Hepatocyte (in vitro differentiated cells): Measurements from ENCODE around the gene HNRNPF. TPM values are rescaled to one million over a fixed set of nuclear protein-coding genes. Genes with fewer than 3 reads are reported as not detected.
"Not testable (repeated sequence)": the region's sequence is repeated elsewhere in the genome, so short reads cannot be mapped to it uniquely, and the experiment has no call there.

Source experiments
- DNase-seq: peaks from one replicate; pipeline ENCODE4 v3.0.0-alpha.2; 2016; ENCODE audit warnings: low spot score
- H2AFZ ChIP-seq: fragments of 200-600 bp; sonication (generic); 2 replicates; pipeline ENCODE4 v1.6.0; 2016; ENCODE audit warnings: antibody characterized with exemption, mild to moderate bottlenecking
- H3K27ac ChIP-seq: fragments of 200-600 bp; sonication (generic); 2 replicates; pipeline ENCODE4 v1.5.1; 2016; ENCODE audit warnings: mild to moderate bottlenecking
- H3K27me3 ChIP-seq: fragments of 200-600 bp; sonication (generic); 2 replicates; pipeline ENCODE4 v1.6.1; 2016
- H3K36me3 ChIP-seq: fragments of 200-600 bp; sonication (generic); replicated peaks from 2 replicates; pipeline ENCODE4 v1.5.1; 2016; ENCODE audit warnings: low read depth; ENCODE audit not compliant: insufficient read depth
- H3K4me1 ChIP-seq: fragments of 200-600 bp; sonication (generic); 2 replicates; pipeline ENCODE4 v1.5.1; 2016; ENCODE audit warnings: mild to moderate bottlenecking, moderate library complexity; ENCODE audit not compliant: insufficient read depth
- H3K4me2 ChIP-seq: fragments of 200-600 bp; sonication (generic); 2 replicates; pipeline ENCODE4 v1.6.0; 2016
- H3K4me3 ChIP-seq: fragments of 200-600 bp; sonication (generic); 2 replicates; pipeline ENCODE4 v1.5.1; 2016; ENCODE audit warnings: mild to moderate bottlenecking
- H3K79me2 ChIP-seq: fragments of 200-600 bp; sonication (generic); 2 replicates; pipeline ENCODE4 v1.6.0; 2017; ENCODE audit warnings: mild to moderate bottlenecking
- H3K9me2 ChIP-seq: fragments of 200-600 bp; sonication (generic); replicated peaks from 2 replicates; pipeline ENCODE4 v1.6.0; 2017; ENCODE audit warnings: mild to moderate bottlenecking; ENCODE audit not compliant: insufficient read depth
- H3K9me3 ChIP-seq: fragments of 200-600 bp; sonication (generic); 2 replicates; pipeline ENCODE4 v1.5.1; 2016; ENCODE audit warnings: low read depth, mild to moderate bottlenecking
- H4K20me1 ChIP-seq: fragments of 200-600 bp; sonication (generic); 2 replicates; pipeline ENCODE4 v1.6.0; 2016; ENCODE audit warnings: mild to moderate bottlenecking; ENCODE audit not compliant: insufficient read depth, poor library complexity, severe bottlenecking
- EZH2 ChIP-seq: fragments of 200-600 bp; sonication (generic); IDR thresholded peaks from 2 replicates; pipeline ENCODE4 v1.6.1; 2016; ENCODE audit warnings: antibody characterized with exemption, mild to moderate bottlenecking, borderline replicate concordance
- EZH2phosphoT487 ChIP-seq: fragments of 200-600 bp; sonication (generic); IDR thresholded peaks from one replicate; pipeline ENCODE4 v1.6.1; 2018; ENCODE audit warnings: antibody characterized with exemption, mild to moderate bottlenecking, low read depth, moderate library complexity; ENCODE audit not compliant: unreplicated experiment, severe bottlenecking
- WGBS: methylation state at CpG from one replicate; pipeline ENCODE4 v1.1.6; 2016; ENCODE audit warnings: low lambda C conversion rate; ENCODE audit errors: missing lambda C conversion rate; 5-methylcytosine and 5-hydroxymethylcytosine counted together
- polyA plus RNA-seq: library from polyadenylated mRNA; unstranded; fragments of >200 nt; fragmentation: Nextera tagmentation; extraction: Ambion mirVana; gene quantifications from 2 replicates; pipeline ENCODE4 v1.2.1, GENCODE V29; 2016
- total RNA-seq: library from RNA; depleted of rRNA; stranded (reverse); fragments of >200 nt; gene quantifications from 2 replicates; pipeline ENCODE4 v1.2.3, GENCODE V29; 2014
- TF ChIP-seq, protein P1 (sequence below): fragments of 200-600 bp; sonication (generic); IDR thresholded peaks from 2 replicates; pipeline ENCODE4 v1.5.1; 2016; ENCODE audit warnings: antibody characterized with exemption, mild to moderate bottlenecking; ENCODE audit not compliant: poor library complexity

HNRNPF gene
- total and polyA plus RNA-seq, 2 experiments from 2014 or later: 134 to 217 TPM

DNA sequence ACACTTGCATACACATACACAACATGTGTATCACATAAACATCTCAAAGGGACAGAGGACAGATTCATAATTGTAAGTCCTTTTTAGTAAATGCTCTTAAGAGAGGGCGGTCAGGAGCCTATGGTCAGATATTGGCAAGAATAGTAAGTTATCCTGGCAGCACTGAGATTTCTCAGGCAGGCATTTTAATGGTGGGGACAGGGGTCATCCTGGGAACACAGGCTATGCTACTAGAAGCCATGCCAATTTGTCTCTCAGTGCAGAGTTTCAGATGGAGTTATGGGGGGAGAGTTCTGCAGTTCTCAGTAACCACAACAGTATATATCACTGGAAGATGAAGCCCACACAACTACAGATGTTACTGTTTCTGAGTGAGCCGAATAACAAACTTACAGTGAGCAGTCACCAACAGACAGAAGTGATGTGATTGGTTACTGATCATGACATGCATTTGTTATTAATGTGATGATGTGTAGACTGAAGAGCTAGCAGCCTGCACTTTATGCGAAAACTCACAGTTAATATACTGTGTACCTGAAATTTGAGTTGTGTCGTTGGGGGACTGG, 44.4 kb upstream of the HNRNPF start:
- TF ChIP-seq, protein P1, sequence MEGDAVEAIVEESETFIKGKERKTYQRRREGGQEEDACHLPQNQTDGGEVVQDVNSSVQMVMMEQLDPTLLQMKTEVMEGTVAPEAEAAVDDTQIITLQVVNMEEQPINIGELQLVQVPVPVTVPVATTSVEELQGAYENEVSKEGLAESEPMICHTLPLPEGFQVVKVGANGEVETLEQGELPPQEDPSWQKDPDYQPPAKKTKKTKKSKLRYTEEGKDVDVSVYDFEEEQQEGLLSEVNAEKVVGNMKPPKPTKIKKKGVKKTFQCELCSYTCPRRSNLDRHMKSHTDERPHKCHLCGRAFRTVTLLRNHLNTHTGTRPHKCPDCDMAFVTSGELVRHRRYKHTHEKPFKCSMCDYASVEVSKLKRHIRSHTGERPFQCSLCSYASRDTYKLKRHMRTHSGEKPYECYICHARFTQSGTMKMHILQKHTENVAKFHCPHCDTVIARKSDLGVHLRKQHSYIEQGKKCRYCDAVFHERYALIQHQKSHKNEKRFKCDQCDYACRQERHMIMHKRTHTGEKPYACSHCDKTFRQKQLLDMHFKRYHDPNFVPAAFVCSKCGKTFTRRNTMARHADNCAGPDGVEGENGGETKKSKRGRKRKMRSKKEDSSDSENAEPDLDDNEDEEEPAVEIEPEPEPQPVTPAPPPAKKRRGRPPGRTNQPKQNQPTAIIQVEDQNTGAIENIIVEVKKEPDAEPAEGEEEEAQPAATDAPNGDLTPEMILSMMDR: no peak
- TF ChIP-seq EZH2phosphoT487: no peak
- TF ChIP-seq EZH2: no peak
- no peaks in the 10 kb centered on the region for H3K9me2 ChIP-seq
- peaks cover 7% of the 10 kb centered on the region for H3K4me1 ChIP-seq
- no peaks in the 10 kb centered on the region for H3K27me3 ChIP-seq
- H4K20me1 ChIP-seq: no peaks in the 10 kb centered on the region
- H3K4me2 ChIP-seq: no peak overlapping the region
- no peak overlapping the region for H3K4me3 ChIP-seq
- no peaks in the 10 kb centered on the region for H3K36me3 ChIP-seq
- no peak overlapping the region for H2AFZ ChIP-seq
- no peaks in the 10 kb centered on the region for H3K79me2 ChIP-seq
- 90% methylated on average over 4 of the region's 4 CpGs for WGBS
- H3K27ac ChIP-seq: no peak overlapping the region
- no peak for DNase-seq
- H3K9me3 ChIP-seq: no peaks in the 10 kb centered on the region

- Histone ChIP-seq H3K4me1 (peaks cover 7% of the 10 kb centered on the region), H3K27me3 (no peaks in the 10 kb centered on the region), H3K9me3 (no peaks in the 10 kb centered on the region), H3K79me2 (no peaks in the 10 kb centered on the region), H3K27ac (no peak overlapping the region), H3K4me3 (no peak overlapping the region), H3K4me2 (no peak overlapping the region), H3K36me3 (no peaks in the 10 kb centered on the region), H2AFZ (no peak overlapping the region), H3K9me2 (no peaks in the 10 kb centered on the region), H4K20me1 (no peaks in the 10 kb centered on the region)
- WGBS: 90% methylated on average over 4 of the region's 4 CpGs
- no peak for DNase-seq
- TF ChIP-seq EZH2: no peak
Measured at GRCh38 chr10:43452356-43452914, 43.4 kb upstream of the HNRNPF start.

GRCh38 chr10:43448742-43449141, 39.8 kb upstream of the HNRNPF start:
- Histone ChIP-seq H3K4me1 (no peaks in the 10 kb centered on the region), H3K27ac (no peak overlapping the region), H3K79me2 (peaks cover 3% of the 10 kb centered on the region), H4K20me1 (no peaks in the 10 kb centered on the region), H3K9me2 (no peaks in the 10 kb centered on the region), H2AFZ (no peak overlapping the region), H3K27me3 (no peaks in the 10 kb centered on the region), H3K4me2 (no peak overlapping the region), H3K9me3 (no peaks in the 10 kb centered on the region), H3K4me3 (no peak overlapping the region), H3K36me3 (no peaks in the 10 kb centered on the region)
- TF ChIP-seq EZH2phosphoT487: no peak
- TF ChIP-seq, protein P1: no peak
- no peak for TF ChIP-seq EZH2
- WGBS: 100% methylated on average over 1 of the region's 2 CpGs
- DNase-seq: no peak

DNA sequence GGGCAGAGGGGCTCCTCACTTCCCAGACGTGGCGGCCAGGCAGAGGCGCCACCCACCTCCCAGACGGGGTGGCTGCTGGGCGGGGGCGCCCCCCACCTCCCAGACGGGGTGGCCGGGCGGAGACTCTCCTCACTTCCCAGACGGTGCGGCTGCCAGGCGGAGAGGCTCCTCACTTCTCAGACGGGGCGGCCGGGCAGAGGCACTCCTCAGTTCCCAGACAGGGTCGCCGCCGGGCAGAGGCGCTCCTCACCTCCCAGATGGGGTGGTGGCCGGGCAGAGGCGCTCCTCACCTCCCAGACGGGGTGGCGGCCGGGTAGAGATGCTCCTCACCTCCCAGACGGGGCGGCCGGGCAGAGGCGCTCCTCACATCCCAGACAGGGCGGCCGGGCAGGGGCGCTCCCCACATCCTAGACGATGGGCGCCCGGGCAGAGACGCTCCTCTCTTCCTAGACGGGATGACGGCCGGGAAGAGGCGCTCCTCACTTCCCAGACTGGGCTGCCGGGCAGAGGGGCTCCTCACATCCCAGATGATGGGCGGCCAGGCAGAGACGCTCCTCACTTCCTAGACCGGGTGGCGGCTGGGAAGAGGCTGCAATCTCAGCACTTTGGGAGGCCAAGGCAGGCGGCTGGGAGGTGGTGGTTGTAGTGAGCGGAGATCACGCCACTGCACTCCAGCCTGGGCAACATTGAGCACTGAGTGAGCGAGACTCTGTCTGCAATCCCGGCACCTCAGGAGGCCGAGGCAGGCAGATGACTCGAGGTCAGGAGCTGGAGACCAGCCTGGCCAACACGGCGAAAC, 37.4 kb upstream of the HNRNPF start:
- not testable (repeated sequence) for H3K36me3 ChIP-seq, H3K4me3 ChIP-seq, H3K4me2 ChIP-seq, H3K27ac ChIP-seq, DNase-seq, H3K9me3 ChIP-seq, H3K27me3 ChIP-seq, H3K4me1 ChIP-seq, H4K20me1 ChIP-seq, H3K9me2 ChIP-seq, H3K79me2 ChIP-seq, H2AFZ ChIP-seq
- WGBS: 96% methylated on average over 20 of the region's 53 CpGs
